Measurements from ENCODE around the gene JMJD7. TPM values are rescaled to one million over a fixed set of nuclear protein-coding genes. Genes with fewer than 3 reads are reported as not detected.

The JMJD7 gene
- total and polyA plus RNA-seq, 9 of the 15 experiments (the other 6 are each of a cell fraction or from before 2014, with no cell fraction given), result 1.2 to 13.9 (median 6.1) TPM

GRCh38 chr15:41840673-41841072, 12.8 kb downstream of the JMJD7 start (continued):
- no peak for TF ChIP-seq RREB1 (CRISPR knock-in tag; IDR thresholded peaks at IDR 0.05)
- no peak for TF ChIP-seq POLR2B (IDR thresholded peaks at IDR 0.05; ENCODE audit: low read depth, partially characterized antibody)
- TF ChIP-seq ZBTB7A (IDR thresholded peaks at IDR 0.05; ENCODE audit: borderline replicate concordance, control insufficient read depth, low read depth, low read length), result no peak
- TF ChIP-seq, protein P1, sequence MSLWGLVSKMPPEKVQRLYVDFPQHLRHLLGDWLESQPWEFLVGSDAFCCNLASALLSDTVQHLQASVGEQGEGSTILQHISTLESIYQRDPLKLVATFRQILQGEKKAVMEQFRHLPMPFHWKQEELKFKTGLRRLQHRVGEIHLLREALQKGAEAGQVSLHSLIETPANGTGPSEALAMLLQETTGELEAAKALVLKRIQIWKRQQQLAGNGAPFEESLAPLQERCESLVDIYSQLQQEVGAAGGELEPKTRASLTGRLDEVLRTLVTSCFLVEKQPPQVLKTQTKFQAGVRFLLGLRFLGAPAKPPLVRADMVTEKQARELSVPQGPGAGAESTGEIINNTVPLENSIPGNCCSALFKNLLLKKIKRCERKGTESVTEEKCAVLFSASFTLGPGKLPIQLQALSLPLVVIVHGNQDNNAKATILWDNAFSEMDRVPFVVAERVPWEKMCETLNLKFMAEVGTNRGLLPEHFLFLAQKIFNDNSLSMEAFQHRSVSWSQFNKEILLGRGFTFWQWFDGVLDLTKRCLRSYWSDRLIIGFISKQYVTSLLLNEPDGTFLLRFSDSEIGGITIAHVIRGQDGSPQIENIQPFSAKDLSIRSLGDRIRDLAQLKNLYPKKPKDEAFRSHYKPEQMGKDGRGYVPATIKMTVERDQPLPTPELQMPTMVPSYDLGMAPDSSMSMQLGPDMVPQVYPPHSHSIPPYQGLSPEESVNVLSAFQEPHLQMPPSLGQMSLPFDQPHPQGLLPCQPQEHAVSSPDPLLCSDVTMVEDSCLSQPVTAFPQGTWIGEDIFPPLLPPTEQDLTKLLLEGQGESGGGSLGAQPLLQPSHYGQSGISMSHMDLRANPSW (CRISPR knock-in tag; IDR thresholded peaks at IDR 0.05), result no peak
- TF ChIP-seq SMAD4 (CRISPR knock-in tag; conservative IDR thresholded peaks at IDR 0.05), result no peak
- TF ChIP-seq ZNF282 (CRISPR knock-in tag; IDR thresholded peaks at IDR 0.05), result no peak
- TF ChIP-seq HNRNPH1 (optimal IDR thresholded peaks at IDR 0.05; ENCODE audit: low read depth, low read length), result no peak
